ENCODE data around the gene CCDC200. TPM values are rescaled to one million over a fixed set of nuclear protein-coding genes. Genes with fewer than 3 reads are reported as not detected.

The CCDC200 gene
- total RNA-seq, 1 experiment from 2014 or later = not detected

DNA sequence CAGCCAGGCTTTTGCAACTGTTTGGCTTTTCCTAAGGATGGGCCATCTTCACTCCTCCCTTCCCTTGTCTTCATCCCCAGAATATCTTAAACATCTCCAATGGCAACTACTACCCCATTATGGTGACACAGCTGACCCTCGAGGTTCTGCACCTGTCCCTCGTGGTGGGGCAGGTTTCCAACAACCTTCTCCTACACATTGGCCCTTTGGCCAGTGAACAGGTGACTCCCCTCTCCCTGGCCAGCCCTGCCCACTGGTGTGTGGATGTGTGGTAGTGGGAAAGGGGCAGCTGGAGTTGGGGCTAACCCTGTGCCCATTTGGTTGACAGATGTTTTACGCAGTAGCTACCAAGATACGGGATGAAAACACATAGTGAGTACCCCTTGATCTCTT is 12.1 kb downstream of the CCDC200 start:
- no peaks in the 10 kb centered on the region for H3K9me2 ChIP-seq (ENCODE audit: insufficient read depth)
- ATAC-seq (no peak), DNase-seq (ENCODE audit: low read depth, low spot score) (no peak)
- no peaks in the 10 kb centered on the region for H3K79me2 ChIP-seq (ENCODE audit: insufficient read depth, low read length)
- H2AFZ ChIP-seq (ENCODE audit: low read depth, low read length, poor library complexity, severe bottlenecking) = no peak overlapping the region
- no TSS peak for BruUV-seq (replicated peaks)
- H3K4me1 ChIP-seq (ENCODE audit: control insufficient read depth in 1 of 2, insufficient read depth in 2 of 2, low read length in 2 of 2) = peaks cover 3 to 11% of the 10 kb centered on the region in 2 experiments; a peak in 1 of 4 replicates
- no peak overlapping the region for H3K27ac ChIP-seq (ENCODE audit: low read depth, low read length)
- no peak overlapping the region for H3K9ac ChIP-seq (ENCODE audit: low read length)
- no peak overlapping the region for H3K4me2 ChIP-seq (ENCODE audit: low read length)
- H4K20me1 ChIP-seq (ENCODE audit: insufficient read depth) = no peaks in the 10 kb centered on the region
- intact Hi-C loops (cut with micrococcal nuclease) = no loop called here
- no peaks in the 10 kb centered on the region for H3K27me3 ChIP-seq (ENCODE audit: insufficient read depth, low read length)
- H3K4me3 ChIP-seq (replicated peaks in 1 of 2; ENCODE audit: low read depth in 1 of 2, low read length in 2 of 2) = no peak overlapping the region
- no peaks in the 10 kb centered on the region for H3K9me3 ChIP-seq (ENCODE audit: control insufficient read depth in 1 of 2, insufficient read depth in 1 of 2, low read depth in 1 of 2, low read length in 2 of 2)
- no peaks in the 10 kb centered on the region for H3K36me3 ChIP-seq (ENCODE audit: control insufficient read depth in 1 of 2, insufficient read depth in 2 of 2, low read length in 2 of 2)
- CTCF ChIA-PET = no interaction called here
- POLR2A ChIA-PET = interaction anchor here (1.5 kb wide), 1 partner anchor 99 kb away, joined by 7 read pairs; no protein-coding TSS in a partner anchor
- RAD21 ChIA-PET (ENCODE audit: low non-redundant PET in 1 of 2, low total read pairs in 2 of 2, uncharacterized antibody in 2 of 2, unreplicated experiment in 2 of 2) = no interaction called here
- no peak for TF ChIP-seq POLR2A (IDR thresholded peaks at IDR 0.05; ENCODE audit: borderline replicate concordance, extremely low read depth, insufficient read depth, insufficient read length)
- TF ChIP-seq ZFX (IDR thresholded peaks at IDR 0.05) = no peak
- TF ChIP-seq, protein P1, sequence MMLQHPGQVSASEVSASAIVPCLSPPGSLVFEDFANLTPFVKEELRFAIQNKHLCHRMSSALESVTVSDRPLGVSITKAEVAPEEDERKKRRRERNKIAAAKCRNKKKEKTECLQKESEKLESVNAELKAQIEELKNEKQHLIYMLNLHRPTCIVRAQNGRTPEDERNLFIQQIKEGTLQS (IDR thresholded peaks at IDR 0.05) = no peak
- no peak for TF ChIP-seq CBX3 (IDR thresholded peaks at IDR 0.05; ENCODE audit: low read depth)
- TF ChIP-seq ZNF274 (IDR thresholded peaks at IDR 0.05; ENCODE audit: low read depth, low read length) = no peak
- no peak for TF ChIP-seq SIN3A (IDR thresholded peaks at IDR 0.05; ENCODE audit: low read depth)

DNA sequence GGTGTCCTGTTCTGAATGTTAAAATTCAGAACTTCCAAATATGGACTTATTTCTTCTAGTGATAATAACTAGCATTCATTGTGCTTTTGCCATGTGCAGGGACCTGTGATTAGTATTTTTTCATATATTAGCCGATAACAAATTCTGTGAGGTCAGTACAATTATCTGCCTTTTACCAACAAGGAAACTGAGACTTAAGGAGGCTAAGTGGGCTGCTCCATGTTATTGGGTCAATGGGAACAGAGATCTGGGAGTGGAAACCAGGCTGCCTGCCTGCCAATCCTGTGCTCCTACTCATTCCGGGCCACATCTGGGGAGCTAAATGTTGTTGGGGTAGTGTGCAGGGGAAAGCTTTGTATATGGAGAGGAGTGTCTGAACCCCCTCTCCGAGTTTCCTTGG is 13.1 kb downstream of the CCDC200 start:
- no peaks in the 10 kb centered on the region for H3K36me3 ChIP-seq (ENCODE audit: control insufficient read depth in 1 of 2, insufficient read depth in 2 of 2, low read length in 2 of 2)
- no peak overlapping the region for H3K9ac ChIP-seq (ENCODE audit: low read length)
- peaks cover 6 to 19% of the 10 kb centered on the region in 2 experiments; a peak in 2 of 4 replicates for H3K4me1 ChIP-seq (ENCODE audit: control insufficient read depth in 1 of 2, insufficient read depth in 2 of 2, low read length in 2 of 2)
- intact Hi-C loops (cut with micrococcal nuclease) = no loop called here
- H3K9me3 ChIP-seq (ENCODE audit: control insufficient read depth in 1 of 2, insufficient read depth in 1 of 2, low read depth in 1 of 2, low read length in 2 of 2) = no peaks in the 10 kb centered on the region
- no peaks in the 10 kb centered on the region for H3K79me2 ChIP-seq (ENCODE audit: insufficient read depth, low read length)
- ChIA-PET CTCF (no interaction called here), RAD21 (ENCODE audit: low non-redundant PET in 1 of 2, low total read pairs in 2 of 2, uncharacterized antibody in 2 of 2, unreplicated experiment in 2 of 2) (no interaction called here), POLR2A (interaction anchor here (1.5 kb wide), 1 partner anchor 100 kb away, joined by 7 read pairs; no protein-coding TSS in a partner anchor)
- DNase-seq (ENCODE audit: low read depth, low spot score) = no peak
- no TSS peak for BruUV-seq (replicated peaks)
- no peaks in the 10 kb centered on the region for H4K20me1 ChIP-seq (ENCODE audit: insufficient read depth)
- ATAC-seq = no peak
- no peak overlapping the region for H3K4me3 ChIP-seq (replicated peaks in 1 of 2; ENCODE audit: low read depth in 1 of 2, low read length in 2 of 2)
- H3K27me3 ChIP-seq (ENCODE audit: insufficient read depth, low read length) = no peaks in the 10 kb centered on the region
- H3K9me2 ChIP-seq (ENCODE audit: insufficient read depth) = no peaks in the 10 kb centered on the region
- H2AFZ ChIP-seq (ENCODE audit: low read depth, low read length, poor library complexity, severe bottlenecking) = no peak overlapping the region
- H3K27ac ChIP-seq (ENCODE audit: low read depth, low read length) = no peak overlapping the region
- H3K4me2 ChIP-seq (ENCODE audit: low read length) = no peak overlapping the region
- TF ChIP-seq TCF7L2 (IDR thresholded peaks at IDR 0.05; ENCODE audit: borderline replicate concordance, extremely low read depth, insufficient read depth, insufficient read length) (no peak), CEBPB (IDR thresholded peaks at IDR 0.05; ENCODE audit: low read depth) (no peak), RAD21 (IDR thresholded peaks at IDR 0.05; ENCODE audit: low read depth) (no peak), SRF (IDR thresholded peaks at IDR 0.05; ENCODE audit: low read depth) (no peak), POLR2A (IDR thresholded peaks at IDR 0.05; ENCODE audit: borderline replicate concordance, extremely low read depth, insufficient read depth, insufficient read length) (no peak), FOSL1 (IDR thresholded peaks at IDR 0.05; ENCODE audit: low read depth) (no peak), EZH2phosphoT487 (IDR thresholded peaks at IDR 0.05; ENCODE audit: borderline replicate concordance) (no peak), ZFX (IDR thresholded peaks at IDR 0.05) (no peak), EGR1 (IDR thresholded peaks at IDR 0.05; ENCODE audit: low read depth) (no peak), POLR2AphosphoS5 (IDR thresholded peaks at IDR 0.05; ENCODE audit: low read depth, low read length) (no peak)
- TF ChIP-seq, protein P1 (IDR thresholded peaks at IDR 0.05) = no peak
- TF ChIP-seq, protein P2, sequence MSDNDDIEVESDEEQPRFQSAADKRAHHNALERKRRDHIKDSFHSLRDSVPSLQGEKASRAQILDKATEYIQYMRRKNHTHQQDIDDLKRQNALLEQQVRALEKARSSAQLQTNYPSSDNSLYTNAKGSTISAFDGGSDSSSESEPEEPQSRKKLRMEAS (IDR thresholded peaks at IDR 0.05) = no peak
- TF ChIP-seq, protein P3, sequence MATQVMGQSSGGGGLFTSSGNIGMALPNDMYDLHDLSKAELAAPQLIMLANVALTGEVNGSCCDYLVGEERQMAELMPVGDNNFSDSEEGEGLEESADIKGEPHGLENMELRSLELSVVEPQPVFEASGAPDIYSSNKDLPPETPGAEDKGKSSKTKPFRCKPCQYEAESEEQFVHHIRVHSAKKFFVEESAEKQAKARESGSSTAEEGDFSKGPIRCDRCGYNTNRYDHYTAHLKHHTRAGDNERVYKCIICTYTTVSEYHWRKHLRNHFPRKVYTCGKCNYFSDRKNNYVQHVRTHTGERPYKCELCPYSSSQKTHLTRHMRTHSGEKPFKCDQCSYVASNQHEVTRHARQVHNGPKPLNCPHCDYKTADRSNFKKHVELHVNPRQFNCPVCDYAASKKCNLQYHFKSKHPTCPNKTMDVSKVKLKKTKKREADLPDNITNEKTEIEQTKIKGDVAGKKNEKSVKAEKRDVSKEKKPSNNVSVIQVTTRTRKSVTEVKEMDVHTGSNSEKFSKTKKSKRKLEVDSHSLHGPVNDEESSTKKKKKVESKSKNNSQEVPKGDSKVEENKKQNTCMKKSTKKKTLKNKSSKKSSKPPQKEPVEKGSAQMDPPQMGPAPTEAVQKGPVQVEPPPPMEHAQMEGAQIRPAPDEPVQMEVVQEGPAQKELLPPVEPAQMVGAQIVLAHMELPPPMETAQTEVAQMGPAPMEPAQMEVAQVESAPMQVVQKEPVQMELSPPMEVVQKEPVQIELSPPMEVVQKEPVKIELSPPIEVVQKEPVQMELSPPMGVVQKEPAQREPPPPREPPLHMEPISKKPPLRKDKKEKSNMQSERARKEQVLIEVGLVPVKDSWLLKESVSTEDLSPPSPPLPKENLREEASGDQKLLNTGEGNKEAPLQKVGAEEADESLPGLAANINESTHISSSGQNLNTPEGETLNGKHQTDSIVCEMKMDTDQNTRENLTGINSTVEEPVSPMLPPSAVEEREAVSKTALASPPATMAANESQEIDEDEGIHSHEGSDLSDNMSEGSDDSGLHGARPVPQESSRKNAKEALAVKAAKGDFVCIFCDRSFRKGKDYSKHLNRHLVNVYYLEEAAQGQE (IDR thresholded peaks at IDR 0.05; ENCODE audit: low read depth) = no peak
